NCI-H345 (cell line): ENCODE measurements around the gene TBC1D2B.

ENCODE experiments used
- DNase-seq: peaks from one replicate; lab custom pipeline; 2025; lab: John Stamatoyannopoulos, UW

TBC1D2B gene

GRCh38 chr15:78054518-78054917, 23.0 kb downstream of the TBC1D2B start:
- DNase-seq = no peak

GRCh38 chr15:78052545-78052944, 25.0 kb downstream of the TBC1D2B start:
- no peak for DNase-seq

GRCh38 chr15:78052001-78052401, 25.5 kb downstream of the TBC1D2B start:
- DNase-seq = no peak

- no peak for DNase-seq
These were observed 25.9 kb downstream of the TBC1D2B start for GRCh38 chr15:78051596-78051995.

- DNase-seq = no peak
These were observed 26.7 kb downstream of the TBC1D2B start for GRCh38 chr15:78050826-78051225.

- DNase-seq = no peak
These were observed 27.1 kb downstream of the TBC1D2B start for GRCh38 chr15:78050441-78050809.

GRCh38 chr15:78049691-78050440, 27.6 kb downstream of the TBC1D2B start:
- DNase-seq = no peak

- DNase-seq = no peak
These were observed 28.9 kb downstream of the TBC1D2B start for GRCh38 chr15:78048628-78048920.

GRCh38 chr15:78047761-78048627, 29.5 kb downstream of the TBC1D2B start:
- DNase-seq = no peak

- DNase-seq = no peak
These were observed 30.6 kb downstream of the TBC1D2B start for GRCh38 chr15:78046796-78047341.

GRCh38 chr15:78045189-78045588, 32.3 kb downstream of the TBC1D2B start:
- no peak for DNase-seq

GRCh38 chr15:78044407-78045155, 32.9 kb downstream of the TBC1D2B start:
- DNase-seq = no peak

GRCh38 chr15:78041946-78042345, 35.6 kb downstream of the TBC1D2B start:
- no peak for DNase-seq

GRCh38 chr15:78040653-78041244, 36.8 kb downstream of the TBC1D2B start:
- DNase-seq = no peak

- no peak for DNase-seq
These were observed 38.8 kb downstream of the TBC1D2B start for GRCh38 chr15:78038585-78039247.

GRCh38 chr15:78037779-78038305, 39.7 kb downstream of the TBC1D2B start:
- DNase-seq = no peak

GRCh38 chr15:78037328-78037727, 40.2 kb downstream of the TBC1D2B start:
- no peak for DNase-seq

GRCh38 chr15:78035861-78036476, 41.5 kb downstream of the TBC1D2B start:
- no peak for DNase-seq

GRCh38 chr15:78035321-78035751, 42.2 kb downstream of the TBC1D2B start:
- no peak for DNase-seq

GRCh38 chr15:78034495-78035191, 42.9 kb downstream of the TBC1D2B start:
- DNase-seq = no peak
